ENCODE measurements around the gene BAHD1.

DNA sequence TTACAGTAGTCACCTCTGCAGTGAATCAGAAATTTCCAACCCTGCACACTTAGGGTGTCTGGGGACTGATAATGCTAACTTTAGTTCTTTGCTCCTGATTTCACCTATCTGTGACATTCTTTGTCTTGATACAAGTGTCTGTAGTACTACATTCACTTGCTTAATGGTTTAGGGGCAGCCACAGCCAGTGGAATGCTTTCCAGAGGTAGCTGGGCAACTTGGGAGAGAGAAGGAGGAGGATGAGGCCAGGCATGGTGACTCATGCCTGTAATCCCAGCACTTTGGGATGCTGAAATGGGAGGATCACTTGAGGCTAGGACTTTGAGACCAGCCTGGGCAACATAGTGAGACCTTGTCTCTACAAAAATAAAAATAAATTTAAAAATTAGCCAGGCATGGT lies 8.5 kb downstream of the BAHD1 start:
- no peak for TF ChIP-seq CTCF (IDR thresholded peaks at IDR 0.05; ENCODE audit: extremely low read depth in 1 of 2, insufficient read depth in 1 of 2, low read depth in 1 of 2, low read length in 2 of 2)
- TF ChIP-seq POLR2A (IDR thresholded peaks at IDR 0.05; ENCODE audit: low read depth, low read length) = no peak
- no peak for TF ChIP-seq EZH2 (IDR thresholded peaks at IDR 0.05; ENCODE audit: borderline replicate concordance, low read depth, low read length, severe bottlenecking)
